Left lobe of liver (tissue), 2 donors: Measurements from ENCODE around the gene NLGN1. TPM values are rescaled to one million over a fixed set of nuclear protein-coding genes. Genes with fewer than 3 reads are reported as not detected.

Source experiments
- ATAC-seq: fragments of 200-7000 bp; cut with Tn5 transposase; one replicate; pipeline ENCODE4 v1.9.1; 2020; ENCODE audit warnings: mild to moderate bottlenecking, moderate library complexity
- DNase-seq: peaks from one replicate; pipeline ENCODE4 v3.0.0-alpha.2; 2020; ENCODE audit warnings: low spot score
- total RNA-seq: library from RNA; stranded (reverse); gene quantifications from one replicate; pipeline ENCODE4 v1.2.1, GENCODE V29; 2021
- donor health status: DM: no; HTN: no; CAD: no; lungs with moderate emphysema.
- donor health status: DM: no; HTN: yes; CAD: no.

The NLGN1 gene
- total RNA-seq, 1 donor from 2014 or later: not detected

DNA sequence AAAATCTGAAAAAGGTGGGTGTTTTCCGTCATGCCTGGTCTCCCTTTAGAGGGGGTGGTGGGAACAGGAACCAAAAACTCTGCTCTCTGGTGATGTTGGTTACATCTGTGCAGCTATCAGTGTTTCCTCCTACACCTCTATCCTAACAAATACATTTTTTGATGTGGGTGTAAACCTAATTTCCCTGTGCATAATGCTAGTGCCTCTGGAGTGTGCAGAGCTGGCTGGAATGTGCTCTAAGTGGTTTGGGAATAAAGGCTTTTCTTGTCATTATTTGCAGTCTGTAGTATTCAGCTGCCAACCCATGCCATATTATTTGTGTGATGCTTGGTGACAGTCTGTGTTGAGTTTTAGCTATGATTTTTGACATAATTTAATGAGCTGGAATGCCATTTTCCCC is 547.6 kb downstream of the NLGN1 start:
- ATAC-seq (no peak), DNase-seq (no peak)

DNA sequence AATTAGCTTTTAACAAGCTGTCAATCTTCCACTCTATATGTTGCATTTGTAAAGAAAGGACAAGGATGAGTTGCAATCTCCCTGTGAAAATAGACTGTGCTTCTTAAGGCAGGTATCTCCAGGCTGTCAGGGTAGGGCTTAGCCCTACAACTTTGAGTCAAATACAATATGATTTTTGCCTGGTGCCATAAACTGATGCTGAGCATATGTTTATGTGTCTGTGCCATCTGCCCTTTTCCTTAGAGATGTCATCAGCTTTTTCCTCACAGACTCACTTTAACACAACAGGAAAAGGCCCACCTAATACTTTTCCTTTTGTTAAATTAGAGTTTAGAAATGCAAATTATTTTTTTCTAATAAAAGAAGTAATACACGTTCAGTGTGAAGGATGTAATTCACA is 548.3 kb downstream of the NLGN1 start:
- no peak for DNase-seq
- no peak for ATAC-seq

DNA sequence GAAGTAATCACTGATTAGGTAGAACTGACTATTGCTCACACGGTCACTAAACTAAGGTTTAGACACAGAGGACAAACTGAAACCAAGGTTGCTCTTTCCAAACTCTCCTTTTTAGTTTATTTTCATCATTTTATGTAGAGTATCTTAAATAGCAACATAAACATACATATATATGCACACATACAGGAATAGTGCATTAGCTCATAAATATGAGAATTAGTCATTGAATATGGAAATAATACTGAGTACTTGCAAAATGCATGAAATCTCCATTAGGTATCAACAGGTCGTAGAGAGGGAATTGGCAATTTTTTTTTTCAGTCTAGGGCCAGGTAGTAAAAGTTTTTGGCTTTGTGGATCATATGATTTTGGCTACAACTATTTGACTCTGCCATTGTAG is 557.1 kb downstream of the NLGN1 start:
- DNase-seq: no peak
- no peak for ATAC-seq

DNA sequence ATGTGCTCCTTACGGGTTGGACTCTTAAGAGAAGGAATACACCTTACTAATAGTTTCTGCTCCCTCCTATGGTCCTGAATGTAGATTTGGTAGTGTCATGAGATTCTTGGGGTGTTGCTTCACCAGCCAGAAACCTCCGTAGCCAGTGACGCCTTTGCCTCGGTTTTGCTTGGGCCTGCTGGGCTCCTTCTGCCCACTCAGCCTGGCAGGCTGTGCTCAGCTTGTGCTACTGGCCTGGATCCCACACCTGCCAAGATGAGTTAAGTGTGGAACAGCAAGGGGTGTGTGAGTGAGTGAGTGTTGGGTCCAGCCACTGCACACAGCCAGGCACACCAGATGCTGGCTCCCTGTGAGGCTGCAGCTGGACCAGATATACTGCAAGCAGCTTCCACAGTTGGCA is 560.1 kb downstream of the NLGN1 start:
- ATAC-seq (no peak), DNase-seq (no peak)

DNA sequence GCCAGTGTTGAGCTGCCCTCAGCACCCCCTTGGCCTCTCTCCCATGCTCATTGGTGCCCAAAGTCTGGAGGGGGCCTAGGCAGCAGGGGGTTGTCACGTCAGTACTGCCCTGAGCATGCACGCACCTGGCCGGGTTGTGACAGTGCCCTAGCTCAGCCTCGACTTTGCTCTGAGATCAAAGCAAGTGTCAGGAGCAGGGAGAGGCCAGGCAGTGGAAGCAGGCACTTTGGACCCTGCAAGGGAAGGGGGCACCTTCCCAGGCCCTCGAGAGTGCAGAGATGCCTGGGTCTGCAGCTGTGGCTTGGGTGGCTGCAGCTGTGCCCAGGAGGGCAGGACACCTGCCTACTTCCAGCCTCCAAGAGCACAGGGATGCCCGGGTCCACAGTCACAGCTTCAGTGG is 561.3 kb downstream of the NLGN1 start:
- no peak for ATAC-seq

DNA sequence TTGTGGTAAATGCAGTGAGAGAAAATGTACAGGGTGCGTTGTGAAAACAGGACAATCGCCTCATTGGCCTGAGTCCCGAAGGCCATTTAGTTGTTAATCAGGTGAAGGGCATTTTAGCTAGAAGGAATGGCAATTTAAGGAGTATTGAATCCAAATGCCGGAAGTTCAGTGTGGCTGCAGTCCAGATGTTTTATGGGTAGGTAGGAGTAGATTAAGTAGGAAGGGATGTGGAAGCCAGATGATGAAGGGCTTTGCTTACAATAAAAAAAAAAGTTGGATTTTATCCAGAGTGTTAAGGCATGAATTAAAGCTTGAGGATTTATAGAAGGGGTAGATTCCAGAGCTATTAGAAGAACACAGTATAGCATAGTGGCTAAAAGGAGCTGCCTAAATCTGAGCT is 572.7 kb downstream of the NLGN1 start:
- ATAC-seq (no peak), DNase-seq (no peak)

More for the DNA sequence above, 561.3 kb downstream of the NLGN1 start:
- DNase-seq: no peak

DNA sequence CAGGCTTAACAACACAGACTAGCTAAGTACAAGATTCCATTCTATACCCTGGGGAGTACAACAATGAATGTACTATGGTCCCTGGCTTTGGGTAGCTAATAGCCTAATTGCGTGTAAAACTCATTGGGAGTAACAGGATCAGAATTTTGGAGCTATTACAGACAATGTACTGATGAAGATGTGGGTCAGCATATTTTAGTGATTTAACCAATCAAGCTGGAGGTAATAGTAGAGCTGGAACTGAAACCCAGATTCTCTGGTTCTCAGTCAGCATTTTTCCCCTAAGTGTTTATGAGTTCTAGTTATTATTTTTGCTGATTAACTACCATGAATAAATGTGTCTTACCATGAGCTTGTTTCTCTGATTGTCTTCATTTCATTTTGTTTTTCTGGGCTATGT is 578.7 kb downstream of the NLGN1 start:
- DNase-seq (no peak), ATAC-seq (no peak)

DNA sequence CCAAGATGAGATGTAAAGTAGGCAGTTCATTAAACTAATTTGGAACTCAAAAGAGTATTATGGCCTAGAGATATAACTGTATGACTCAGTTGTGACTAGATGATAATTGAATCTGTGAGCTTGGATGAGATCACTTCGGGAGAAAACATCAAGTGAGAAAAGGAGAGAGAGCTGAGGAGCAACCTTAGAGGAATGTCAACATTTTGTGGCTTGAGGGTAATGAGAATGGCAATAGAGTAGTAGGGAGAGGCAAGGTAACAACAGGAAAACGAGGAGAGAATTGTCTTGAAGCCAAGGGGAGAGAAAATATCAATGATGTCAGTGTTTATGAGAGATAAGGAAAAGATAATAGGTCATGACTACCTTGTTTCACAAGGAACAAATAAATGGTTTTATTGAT is 580.2 kb downstream of the NLGN1 start:
- DNase-seq: no peak

DNA sequence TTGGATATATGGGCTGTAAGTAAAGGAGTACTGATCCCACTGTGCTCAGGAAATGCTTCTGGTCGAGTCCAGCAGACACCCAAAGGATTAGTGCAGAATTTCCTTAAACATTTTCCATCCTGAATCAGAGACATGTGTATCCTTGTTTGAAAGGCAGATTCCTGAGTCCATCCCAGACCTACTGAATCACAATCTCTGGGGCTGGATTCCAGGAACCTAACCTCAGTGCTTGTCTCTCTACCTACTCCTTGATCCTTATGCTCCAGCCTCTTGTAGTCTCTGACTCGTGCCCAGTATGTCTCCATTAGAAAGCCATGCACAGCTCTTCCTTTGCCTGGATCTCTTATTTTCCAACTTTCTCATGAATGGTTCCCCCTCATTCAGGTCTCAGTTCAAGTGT is 585.8 kb downstream of the NLGN1 start:
- DNase-seq: no peak
- ATAC-seq: no peak

More for the DNA sequence above, 580.2 kb downstream of the NLGN1 start:
- ATAC-seq: no peak

DNA sequence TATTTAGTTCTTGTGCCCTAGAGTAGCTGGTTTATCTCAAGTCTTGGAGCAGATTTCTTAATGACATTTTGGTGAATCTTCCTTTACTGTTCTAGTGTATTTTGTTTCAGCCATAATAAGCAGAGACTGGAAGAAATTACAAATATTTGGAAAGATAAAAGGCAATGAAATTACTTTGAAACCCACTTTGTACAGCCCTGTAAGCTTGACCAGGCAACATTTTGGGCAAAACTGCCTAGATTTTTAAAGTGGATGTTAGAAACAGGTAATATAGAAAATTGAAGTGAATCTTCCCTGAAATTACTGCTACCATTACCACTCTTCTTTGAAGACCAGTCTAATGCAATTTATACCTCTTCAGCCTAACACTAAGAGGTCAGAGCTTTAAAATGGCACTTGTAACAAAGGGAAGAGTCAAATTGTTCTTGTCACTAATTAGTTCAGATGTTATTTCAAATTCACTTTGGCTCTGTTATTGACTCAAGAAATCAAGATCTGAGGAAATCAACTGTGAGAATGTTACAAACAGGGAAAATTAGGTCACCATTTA is 589.4 kb downstream of the NLGN1 start:
- ATAC-seq (no peak), DNase-seq (no peak)

DNA sequence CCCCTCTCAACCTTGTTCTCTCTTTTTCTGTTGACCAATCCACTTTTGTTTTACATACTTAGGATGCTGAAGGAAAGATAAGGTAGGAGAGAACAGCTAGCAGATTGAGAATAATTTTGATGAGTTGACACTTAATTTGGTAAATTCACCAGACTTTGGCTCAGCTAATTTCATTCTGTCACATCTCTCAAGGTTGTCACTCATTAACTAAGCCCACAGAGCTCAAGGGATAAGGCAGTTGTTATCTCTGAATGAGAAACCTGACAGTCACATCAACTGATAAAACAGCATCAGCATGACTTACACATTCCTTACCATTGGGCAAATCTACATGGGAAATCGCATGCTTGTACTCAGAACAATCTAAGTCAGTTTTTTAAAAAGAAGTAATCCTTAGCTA is 591.4 kb downstream of the NLGN1 start:
- ATAC-seq: no peak
- no peak for DNase-seq

DNA sequence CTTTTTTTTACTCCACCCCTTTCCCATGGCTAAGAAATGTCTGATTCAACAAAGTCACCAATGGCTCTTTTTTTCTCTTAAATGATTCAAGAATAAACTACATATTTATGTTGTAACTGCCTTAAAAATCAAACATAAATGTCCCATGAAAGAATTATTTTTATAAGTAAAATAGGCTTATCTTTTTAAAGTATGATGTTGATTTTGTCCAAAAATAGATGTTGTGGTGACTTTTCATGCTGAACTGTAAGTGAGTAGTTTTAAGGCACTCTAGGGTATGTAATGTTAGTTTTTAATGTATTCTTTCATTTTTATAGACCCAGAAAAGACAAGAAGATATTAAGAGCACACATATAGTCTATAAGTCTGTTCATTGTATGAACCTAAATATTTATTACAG is 594.9 kb downstream of the NLGN1 start:
- ATAC-seq (no peak), DNase-seq (no peak)

DNA sequence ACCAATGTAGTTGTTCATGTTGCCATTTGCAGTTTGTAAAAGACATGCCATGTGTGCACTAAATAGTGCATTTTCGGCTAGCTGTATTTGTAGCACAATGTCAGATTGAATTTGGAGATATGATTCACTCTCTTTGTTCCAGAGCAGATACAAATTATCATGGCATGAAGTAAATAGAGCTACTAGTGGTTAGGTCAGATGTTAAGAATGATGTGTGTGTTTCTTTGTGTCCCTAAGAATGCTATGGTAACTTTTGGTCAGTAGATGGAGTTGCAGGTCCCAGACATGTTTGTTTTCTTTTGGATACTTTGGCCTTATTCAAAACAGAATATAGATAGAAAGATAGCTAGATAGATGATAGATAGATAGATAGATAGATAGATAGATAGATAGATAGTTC is 595.8 kb downstream of the NLGN1 start:
- DNase-seq (no peak), ATAC-seq (no peak)

DNA sequence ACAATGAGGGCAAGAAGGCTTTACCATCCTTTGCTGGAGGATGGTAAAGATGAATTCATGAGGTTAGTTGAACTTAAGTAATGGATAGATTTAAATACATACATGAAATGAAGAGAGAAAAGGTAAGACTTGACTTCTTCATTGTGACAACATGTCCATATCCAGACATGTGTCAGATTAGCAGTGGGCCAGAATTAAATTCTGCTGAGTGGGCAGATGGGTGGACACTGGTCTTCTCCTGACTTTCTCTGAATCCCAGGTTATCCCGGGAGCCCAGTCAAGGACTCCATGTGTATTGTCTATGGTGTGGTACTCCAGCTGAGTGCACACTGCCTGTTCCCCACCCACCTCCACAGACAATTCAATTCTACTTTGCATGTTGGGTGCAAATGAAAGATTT is 603.1 kb downstream of the NLGN1 start:
- ATAC-seq (no peak), DNase-seq (no peak)

DNA sequence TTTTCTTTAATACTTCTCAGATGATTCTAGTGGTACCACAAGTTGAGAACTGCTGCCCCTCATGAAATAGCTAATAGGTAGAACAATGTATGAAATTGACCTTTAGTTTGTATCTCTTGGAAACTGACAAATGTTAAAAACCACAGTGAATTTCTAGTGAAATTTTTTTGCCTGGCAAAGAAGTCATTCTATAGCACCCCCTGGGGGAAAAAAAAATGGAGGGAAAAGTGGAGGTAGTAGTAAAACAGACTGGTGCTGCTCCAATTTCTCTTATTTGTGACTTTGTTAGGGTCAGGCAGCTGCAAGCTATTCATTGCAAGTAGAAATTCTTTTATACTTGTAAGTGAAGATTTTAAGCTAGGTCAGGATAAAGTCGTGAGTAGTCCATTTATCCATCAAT is 605.0 kb downstream of the NLGN1 start:
- DNase-seq (no peak), ATAC-seq (no peak)

DNA sequence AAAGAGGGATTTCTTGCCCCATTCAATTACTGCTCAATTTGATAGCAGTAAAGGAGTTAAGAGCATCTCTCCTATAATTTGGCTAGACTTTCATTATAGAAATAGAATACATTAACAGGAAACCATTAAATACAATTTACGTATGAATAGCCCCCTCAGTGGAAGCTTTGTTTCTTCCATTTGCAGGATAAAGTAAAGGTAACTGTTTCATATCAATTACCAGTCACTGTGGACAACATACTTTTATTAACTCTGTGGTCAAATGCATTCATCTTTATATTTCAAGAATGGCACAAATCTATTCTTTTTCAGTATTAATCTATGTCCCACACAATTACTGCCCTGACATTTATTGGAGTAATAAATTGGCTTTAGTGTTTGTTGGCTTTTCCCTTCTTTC is 613.4 kb downstream of the NLGN1 start:
- no peak for ATAC-seq
- no peak for DNase-seq

DNA sequence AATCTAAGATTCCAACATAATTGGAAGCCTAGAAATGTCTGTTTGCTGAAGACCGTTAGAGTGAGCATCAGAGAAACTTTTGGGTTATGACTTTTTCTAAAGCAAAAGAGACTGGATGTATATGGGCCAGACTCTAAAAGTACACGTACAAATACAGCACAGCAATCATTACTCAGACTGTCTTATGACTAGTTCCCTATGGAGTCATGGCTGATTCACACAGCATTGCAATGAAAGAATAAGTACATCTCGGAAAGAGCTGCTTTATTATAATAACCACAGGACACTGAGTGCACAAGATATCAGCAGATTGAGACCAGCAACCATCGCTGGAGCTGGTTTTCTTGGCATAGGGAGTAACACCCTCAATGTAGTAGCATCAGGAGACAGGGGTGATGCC is 618.6 kb downstream of the NLGN1 start:
- DNase-seq (no peak), ATAC-seq (no peak)

DNA sequence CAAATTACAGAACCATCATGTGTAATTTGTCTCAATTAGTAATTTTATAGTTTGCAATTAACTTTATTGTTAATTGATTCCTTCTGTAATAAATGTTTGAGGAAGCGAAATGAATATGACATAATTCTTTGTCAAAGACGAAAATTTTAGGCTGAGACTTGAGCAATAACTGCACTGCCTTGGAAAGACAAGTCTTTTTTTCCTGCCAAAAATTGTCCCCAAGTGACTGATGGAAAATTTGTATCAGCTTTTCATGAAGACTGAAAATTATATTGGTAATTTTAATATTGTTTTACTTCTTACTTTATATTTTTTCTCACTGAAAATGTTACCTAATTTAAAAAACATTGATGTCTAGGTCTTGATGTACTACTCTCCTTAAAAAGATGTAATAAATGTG is 622.6 kb downstream of the NLGN1 start:
- DNase-seq (no peak), ATAC-seq (no peak)

DNA sequence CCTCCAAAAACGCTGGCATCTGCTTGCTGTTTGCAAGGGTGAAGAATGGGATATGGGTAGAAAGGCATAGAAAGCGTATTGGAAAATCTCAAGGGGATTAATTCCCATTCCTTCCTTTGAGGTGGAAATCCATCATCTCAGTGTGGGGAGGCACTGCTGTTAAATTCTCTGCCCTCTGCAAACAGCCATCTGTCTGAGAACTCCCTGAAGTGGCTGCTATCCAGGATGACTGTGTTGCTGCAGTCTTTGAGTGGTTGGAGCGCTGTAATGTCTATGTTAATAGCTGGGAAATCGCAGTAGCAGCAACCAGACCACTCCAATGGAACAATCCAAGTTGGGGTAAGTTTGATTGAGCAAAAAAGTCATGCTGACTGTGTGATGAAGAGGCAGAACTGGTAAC is 625.9 kb downstream of the NLGN1 start:
- ATAC-seq (no peak), DNase-seq (no peak)

DNA sequence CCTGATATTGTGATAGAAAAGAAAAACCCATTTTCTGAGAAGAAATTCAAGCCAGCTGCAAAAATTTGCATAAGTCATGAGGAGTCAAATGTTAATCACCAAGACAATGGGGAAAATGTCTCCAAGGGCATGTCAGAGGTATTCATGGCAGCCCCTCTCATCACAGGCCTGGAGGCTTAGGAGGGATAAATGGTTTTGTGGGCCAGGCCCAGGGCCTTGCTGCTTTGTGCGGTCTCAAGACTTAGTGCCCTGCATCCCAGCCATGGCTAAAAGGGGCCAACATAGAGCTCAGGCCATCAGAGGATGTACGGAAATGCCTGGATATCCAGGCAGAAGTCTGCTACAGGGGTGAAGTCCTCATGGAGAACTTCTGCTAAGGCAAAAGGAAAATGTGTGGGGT is 631.1 kb downstream of the NLGN1 start:
- no peak for ATAC-seq
- no peak for DNase-seq

DNA sequence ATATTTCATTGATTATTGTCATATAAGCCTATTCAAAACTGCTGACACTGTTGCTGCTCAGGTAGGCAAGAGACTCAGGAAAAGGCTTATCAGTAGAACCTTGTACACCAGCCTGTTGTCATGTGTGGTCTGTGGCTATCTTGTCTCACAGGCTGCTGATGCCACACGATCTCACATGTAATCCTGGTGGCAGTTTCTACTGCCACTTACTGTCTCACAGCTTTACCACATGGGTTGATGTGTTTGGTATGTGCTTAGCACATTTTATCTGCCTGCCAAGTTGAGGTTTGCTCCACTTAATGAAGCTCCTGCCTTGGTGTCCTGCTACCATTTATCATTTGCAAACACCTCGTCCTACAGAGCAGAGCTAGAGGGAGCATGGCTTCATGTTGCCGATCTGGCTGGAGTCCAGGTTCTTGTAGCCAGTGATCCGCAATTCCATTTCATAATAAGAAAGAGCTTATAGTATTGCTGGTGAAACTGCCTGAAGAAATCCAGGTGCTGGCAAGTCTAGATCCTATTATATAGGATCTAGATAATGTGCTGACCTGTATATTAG is 637.9 kb downstream of the NLGN1 start:
- no peak for DNase-seq

DNA sequence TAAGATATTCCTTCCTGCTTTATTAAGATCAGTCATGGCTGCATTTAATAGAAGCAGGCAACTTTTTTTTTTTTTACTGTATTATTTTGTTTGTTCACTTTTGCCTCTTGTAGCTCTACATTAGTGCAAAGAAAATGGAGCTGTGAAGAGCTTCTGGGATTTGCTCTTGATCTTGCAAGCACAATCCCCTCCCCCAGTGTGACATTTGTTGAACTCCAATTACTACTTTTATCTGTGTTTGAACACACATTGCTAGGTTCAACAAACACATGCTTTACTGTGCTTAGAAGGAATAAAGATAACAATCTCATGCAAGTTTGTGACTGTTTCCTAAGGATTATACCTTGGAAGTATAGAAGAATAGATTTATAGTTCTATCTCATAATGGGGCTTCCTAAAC is 648.8 kb downstream of the NLGN1 start:
- DNase-seq (no peak), ATAC-seq (no peak)

More for the DNA sequence above, 637.9 kb downstream of the NLGN1 start:
- no peak for ATAC-seq

DNA sequence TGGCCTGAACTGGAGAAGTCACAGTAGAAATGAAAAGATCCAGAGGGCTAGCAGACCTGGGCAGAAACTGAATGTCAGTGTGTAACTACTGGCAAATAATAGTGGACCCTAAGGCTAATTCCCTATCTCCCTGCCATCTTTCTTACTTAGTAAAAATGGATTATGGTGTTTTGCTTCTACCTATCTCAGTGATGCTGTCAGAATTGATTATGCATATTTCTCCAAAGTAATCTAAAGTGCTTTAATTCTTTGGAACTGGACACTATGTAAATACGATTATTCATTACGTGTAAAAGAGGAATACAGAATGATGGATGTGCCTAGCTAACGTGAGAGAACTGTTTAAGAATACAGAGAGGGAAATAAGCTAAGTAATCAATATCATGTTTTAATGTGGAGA is 651.9 kb downstream of the NLGN1 start:
- ATAC-seq: no peak

More for the DNA sequence above, 651.9 kb downstream of the NLGN1 start:
- no peak for DNase-seq
